HS-5 (cell line): ENCODE measurements around the gene ULBP3.
"Not testable (repeated sequence)": the region's sequence is repeated elsewhere in the genome, so short reads cannot be mapped to it uniquely, and the experiment has no call there.

Experiments used
- DNase-seq: peaks from one replicate; pipeline ENCODE4 v3.0.0-alpha.2; 2012; ENCODE audit warnings: low read depth

ULBP3 gene

GRCh38 chr6:150015281-150016001 lies 53.5 kb downstream of the ULBP3 start:
- not testable (repeated sequence) for DNase-seq

DNA sequence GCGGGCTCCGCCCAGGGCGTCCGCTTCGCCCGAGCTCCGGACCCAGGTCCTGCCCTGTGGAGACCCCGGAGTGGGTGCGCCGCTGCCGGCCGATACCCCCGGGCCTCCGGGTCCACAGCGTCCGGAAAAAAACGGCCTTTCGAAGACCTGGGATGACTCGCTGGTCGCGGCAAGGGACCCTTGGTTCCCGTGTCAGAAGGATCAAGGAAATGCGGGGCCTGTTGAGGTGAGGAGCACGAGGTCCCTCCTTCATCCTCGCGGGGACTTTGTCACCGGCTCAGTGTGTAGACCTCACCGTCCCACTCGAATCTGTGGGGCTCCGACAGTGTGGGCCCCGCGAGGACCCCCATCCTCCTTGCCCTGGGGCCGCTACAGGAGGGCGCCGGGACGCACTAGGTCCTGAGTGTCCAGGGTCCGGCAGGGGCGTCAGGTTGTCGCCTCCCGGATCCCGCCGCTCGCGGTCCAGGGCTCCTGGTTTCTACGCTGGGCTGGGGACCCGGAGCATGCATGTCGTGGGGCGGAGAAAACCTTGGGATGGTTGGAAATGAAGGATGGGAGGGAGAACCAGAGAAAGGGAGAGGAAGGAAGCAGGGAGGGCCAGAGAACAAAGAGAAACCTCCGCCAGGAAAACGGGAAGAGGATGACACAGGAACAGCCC lies 54.2 kb downstream of the ULBP3 start:
- DNase-seq = not testable (repeated sequence)

DNA sequence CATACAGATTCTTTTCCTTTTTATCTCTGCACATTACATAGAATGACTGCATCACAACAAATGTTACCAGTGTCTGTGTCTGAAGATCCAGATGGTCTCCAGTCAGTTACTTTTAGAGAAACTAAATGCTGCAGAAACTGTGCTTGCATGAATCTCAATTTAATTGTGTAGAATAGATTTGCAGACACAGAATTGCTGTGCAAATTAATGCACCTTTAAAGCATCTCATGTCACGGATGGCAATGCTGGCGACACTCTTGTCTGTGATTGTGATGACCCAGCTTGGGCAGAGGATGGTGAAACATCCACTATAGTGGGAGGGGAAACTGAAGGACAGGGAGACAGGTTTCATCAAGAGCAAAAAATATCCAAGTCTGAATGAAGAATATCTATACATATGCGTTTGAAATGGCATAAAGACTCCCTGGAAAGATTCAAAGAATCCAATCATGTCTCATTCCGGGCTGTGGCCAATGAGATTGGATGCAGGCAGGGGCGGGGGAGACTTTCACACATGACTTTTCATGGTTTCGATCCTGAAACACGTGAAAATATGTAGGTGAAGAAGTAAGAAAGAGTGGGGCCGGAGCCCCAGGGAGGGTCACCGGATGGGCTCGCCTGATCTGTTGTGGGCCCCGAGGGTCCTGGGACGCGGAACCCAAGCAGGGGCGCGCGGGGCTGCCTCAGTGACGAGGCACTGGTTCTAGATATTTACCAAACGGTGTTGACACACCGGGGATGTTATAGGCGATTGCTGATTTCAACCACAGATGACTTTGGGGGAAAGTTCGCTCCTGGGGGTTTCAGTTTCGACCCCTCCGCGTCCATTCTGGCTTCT lies 54.9 kb downstream of the ULBP3 start:
- not testable (repeated sequence) for DNase-seq

DNA sequence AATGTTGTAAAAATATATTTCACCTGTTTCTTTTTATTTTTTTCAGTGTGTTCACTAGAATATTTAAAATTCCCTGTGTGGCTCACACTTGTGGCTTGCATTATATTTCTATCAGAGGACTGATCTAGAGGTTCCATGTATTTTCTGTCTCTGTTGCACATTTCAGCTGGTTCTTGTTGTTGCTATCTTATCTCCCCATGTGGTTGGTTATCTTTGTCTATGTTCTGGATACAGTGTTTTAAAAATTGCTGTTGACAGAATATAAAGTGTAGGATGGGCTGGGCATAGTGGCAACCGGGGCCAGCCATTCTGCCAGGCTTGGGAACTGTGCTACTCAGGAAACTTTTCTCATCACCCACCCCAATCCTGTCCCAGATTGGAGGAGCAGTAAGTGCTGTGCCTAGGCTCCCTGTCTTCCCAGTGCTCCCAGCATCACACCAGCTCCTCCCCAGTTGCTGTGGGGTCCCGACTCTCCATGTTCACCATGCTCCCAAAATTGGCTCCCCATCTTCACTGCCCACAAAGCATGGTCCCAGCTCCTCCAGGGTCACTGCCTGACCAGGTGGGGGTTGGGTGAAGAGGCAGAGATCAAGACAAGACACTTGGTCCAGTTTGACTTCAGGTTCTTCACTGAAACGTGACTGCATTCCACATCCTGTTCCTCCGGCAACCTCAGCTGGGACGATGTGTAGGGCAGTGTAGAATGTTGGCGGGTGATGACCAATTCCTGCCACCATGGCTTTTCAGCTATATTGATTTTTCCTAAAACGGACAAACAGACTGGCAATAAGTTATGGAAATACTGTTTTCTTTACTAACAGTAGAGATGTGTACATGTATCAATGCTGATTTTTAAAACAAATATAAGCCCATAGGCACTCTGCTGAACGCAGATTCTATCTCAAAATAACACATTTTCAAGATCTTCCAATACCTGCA lies 55.8 kb downstream of the ULBP3 start:
- DNase-seq = not testable (repeated sequence)
